HepG2 (cell line): ENCODE data around the gene SCNM1. TPM values are rescaled to one million over a fixed set of nuclear protein-coding genes. Genes with fewer than 3 reads are reported as not detected.

ENCODE experiments used
- ATAC-seq: fragments of 200-7000 bp; cut with Tn5 transposase; 3 replicates; pipeline ENCODE4 v1.9.1; 2020; ENCODE audit warnings: mild to moderate bottlenecking, moderate library complexity
- BruUV-seq: library from RNA; stranded (reverse); fragments of 400-500 nt; replicated peaks from 2 replicates; lab custom pipeline; 2021; lab: Mats Ljungman, UMichigan
- CTCF ChIA-PET: fragments of 300-600 bp; formaldehyde crosslinking; extraction: SDS; loops from one replicate; lab custom pipeline; 2021; ENCODE audit warnings: low total read pairs, inconsistent platforms, low intra/inter-chr PET ratio; lab: Yijun Ruan, JAX
- POLR2A ChIA-PET: fragments of 350-600 bp; sonication (Branson Sonifier 250); formaldehyde crosslinking; loops from one replicate; lab custom pipeline; 2020; ENCODE audit warnings: antibody characterized with exemption, inconsistent platforms; lab: Yijun Ruan, JAX
- DNase-seq: peaks from one replicate; pipeline ENCODE4 v3.0.0-alpha.2; 2015; ENCODE audit warnings: low spot score
- FAIRE-seq: peaks from 3 replicates; lab custom pipeline; 2011; peaks lifted over from hg19 to GRCh38; lab: Jason Lieb, UNC
- H2AFZ ChIP-seq: one replicate; pipeline ENCODE4 v1.6.1; 2011; ENCODE audit warnings: low read length, inconsistent platforms
- H3K27ac ChIP-seq: fragments of 300-600 bp; 3 replicates; pipeline ENCODE4 v1.8.0; 2011; ENCODE audit warnings: mixed run types, mild to moderate bottlenecking, mixed read lengths, low read length, inconsistent platforms; ENCODE audit not compliant: insufficient read depth; ENCODE audit errors: extremely low read length
- H3K27me3 ChIP-seq, 2 experiments: fragments of 200-600 bp in 1 of 2; 2 replicates in 1 of 2; 3 replicates in 1 of 2; pipeline versions ENCODE4 v1.6.0 to v1.8.0; 2011; ENCODE audit warnings: low read length in 2 of 2, mild to moderate bottlenecking in 2 of 2, moderate library complexity in 2 of 2, inconsistent platforms in 1 of 2; ENCODE audit not compliant: insufficient read depth in 2 of 2, control insufficient read depth in 1 of 2
- H3K36me3 ChIP-seq, 2 experiments: fragments of 200-600 bp in 1 of 2; replicated peaks in 1 of 2; 2 replicates in 1 of 2; 3 replicates in 1 of 2; pipeline versions ENCODE4 v1.5.1 to v1.8.0; 2011; ENCODE audit warnings: low read length in 2 of 2, inconsistent platforms in 1 of 2; ENCODE audit not compliant: insufficient read depth in 2 of 2, control insufficient read depth in 1 of 2
- H3K4me1 ChIP-seq: 2 replicates; pipeline ENCODE4 v1.5.1; 2012; ENCODE audit warnings: low read length, inconsistent platforms; ENCODE audit not compliant: insufficient read depth
- H3K4me2 ChIP-seq: 2 replicates; pipeline ENCODE4 v1.6.0; 2011; ENCODE audit warnings: low read depth, low read length, inconsistent platforms
- H3K4me3 ChIP-seq, 3 experiments: fragments of 200-600 bp in 1 of 3; sonication (generic), shearing (Covaris generic) in 1 of 3; replicated peaks in 1 of 3; 2 replicates each; pipeline ENCODE4 v1.5.1; 2011 to 2016; ENCODE audit warnings: low read length in 3 of 3, inconsistent platforms in 2 of 3, low read depth in 2 of 3, mild to moderate bottlenecking in 2 of 3, control low read depth in 1 of 3, mixed read lengths in 1 of 3; ENCODE audit not compliant: insufficient read depth in 1 of 3
- H3K79me2 ChIP-seq: one replicate; pipeline ENCODE4 v1.6.1; 2011; ENCODE audit warnings: low read length, inconsistent platforms; ENCODE audit not compliant: insufficient read depth
- H3K9ac ChIP-seq: 2 replicates; pipeline ENCODE4 v1.6.0; 2011; ENCODE audit warnings: mild to moderate bottlenecking, low read depth, low read length, inconsistent platforms; ENCODE audit not compliant: insufficient read depth
- H3K9me3 ChIP-seq: 2 replicates; pipeline ENCODE4 v1.5.1; 2012; ENCODE audit warnings: mild to moderate bottlenecking, low read length
- H4K20me1 ChIP-seq: 2 replicates; pipeline ENCODE4 v1.6.0; 2011; ENCODE audit warnings: inconsistent platforms, mild to moderate bottlenecking, low read length, moderate library complexity; ENCODE audit not compliant: insufficient read depth
- BORCS8-MEF2B ChIP-seq: sonication (generic); formaldehyde crosslinking; IDR thresholded peaks from 2 replicates; pipeline ENCODE4 v1.8.0; 2022; ENCODE audit warnings: mild to moderate bottlenecking, missing genetic modification reagents
- CEBPB ChIP-seq: IDR thresholded peaks from 2 replicates; pipeline ENCODE4 v1.6.1; 2011; ENCODE audit warnings: low read depth, low read length, improper control_type of control experiment, borderline replicate concordance
- CHD4 ChIP-seq: fragments of 200-600 bp; sonication (generic); IDR thresholded peaks from 2 replicates; pipeline ENCODE4 v1.7.0; 2017; ENCODE audit warnings: mild to moderate bottlenecking, low read length, borderline replicate concordance
- DMAP1 ChIP-seq: IDR thresholded peaks from 2 replicates; pipeline ENCODE4 v1.6.1; 2016
- ELF3 ChIP-seq: IDR thresholded peaks from 2 replicates; pipeline ENCODE4 v1.6.1; 2016; ENCODE audit warnings: missing genetic modification reagents, missing compliant biosample characterization
- FOSL2 ChIP-seq: sonication (generic); formaldehyde crosslinking; IDR thresholded peaks from 2 replicates; pipeline ENCODE4 v1.4.0; 2020; ENCODE audit warnings: missing genetic modification reagents
- GTF3A ChIP-seq: sonication (generic); formaldehyde crosslinking; conservative IDR thresholded peaks from 2 replicates; pipeline ENCODE4 v1.4.0; 2020; ENCODE audit warnings: mild to moderate bottlenecking, missing genetic modification reagents
- HIC2 ChIP-seq: sonication (generic); formaldehyde crosslinking; IDR thresholded peaks from 2 replicates; pipeline ENCODE4 v1.9.0; 2022; ENCODE audit warnings: low read depth, missing genetic modification reagents
- MTERF4 ChIP-seq: sonication (generic); formaldehyde crosslinking; IDR thresholded peaks from 2 replicates; pipeline ENCODE4 v1.8.0; 2023; ENCODE audit warnings: mild to moderate bottlenecking, missing genetic modification reagents
- RFX1 ChIP-seq: fragments of 450-650 bp; IDR thresholded peaks from 2 replicates; pipeline ENCODE4 v1.6.1; 2017
- ZHX1 ChIP-seq: sonication (generic); formaldehyde crosslinking; IDR thresholded peaks from 2 replicates; pipeline ENCODE4 v1.8.1; 2022; ENCODE audit warnings: low read depth, mild to moderate bottlenecking, missing genetic modification reagents
- ZNF607 ChIP-seq: sonication (generic); formaldehyde crosslinking; IDR thresholded peaks from 2 replicates; pipeline ENCODE4 v1.5.1; 2020; ENCODE audit warnings: missing genetic modification reagents, mild to moderate bottlenecking, borderline replicate concordance
- ZNF740 ChIP-seq: sonication (generic); formaldehyde crosslinking; IDR thresholded peaks from 2 replicates; pipeline ENCODE4 v1.4.0; 2020; ENCODE audit warnings: missing genetic modification reagents
- ZSCAN31 ChIP-seq: sonication (generic); formaldehyde crosslinking; IDR thresholded peaks from 2 replicates; pipeline ENCODE4 v1.5.0; 2020; ENCODE audit warnings: low read depth, mild to moderate bottlenecking, missing genetic modification reagents
- WGBS: methylation state at CpG from one replicate; pipeline ENCODE4 v1.1.6; 2017; ENCODE audit warnings: low lambda C conversion rate; 5-methylcytosine and 5-hydroxymethylcytosine counted together
- in situ Hi-C: cut with HindIII; loops from 2 replicates; pipeline ENCODE4 v1.10.0; 2017; ENCODE audit warnings: low pct_unique_long_range_greater_than_20kb; ENCODE audit not compliant: extremely low pct_ligation_motif_present
- intact Hi-C: fragments of 100-400 bp; cut with micrococcal nuclease; formaldehyde crosslinking; loops from one replicate; pipeline ENCODE4 v1.10.0; 2022; ENCODE audit not compliant: unreplicated experiment
- polyA plus RNA-seq, 8 experiments: library from polyadenylated mRNA; depleted of rRNA in 3 of 8; stranded (reverse) in 7 of 8; unstranded in 1 of 8; fragments of >200 nt; fragmentation: Illumina TruSeq in 4 of 8; extraction: Trizol in 4 of 8; gene quantifications; 2 replicates each; pipeline versions ENCODE4 v1.2.1 to v1.2.3, GENCODE V29; 2011 to 2016; ENCODE audit warnings: low read depth in 4 of 8, missing spikeins in 1 of 8, mixed read lengths in 1 of 8; ENCODE audit not compliant: insufficient read depth in 1 of 8
- total RNA-seq, 5 experiments: library from RNA; depleted of rRNA; stranded (reverse); fragments of >200 nt; fragmentation: Illumina TruSeq; extraction: Trizol; gene quantifications; 2 replicates each; pipeline ENCODE4 v1.2.3, GENCODE V29; 2016; ENCODE audit warnings: low read depth in 1 of 5

Gene SCNM1
- total and polyA plus RNA-seq, 2 of the 13 experiments (the other 11 are each of a cell fraction or from before 2014, with no cell fraction given), result 16.3 to 31.5 TPM

GRCh38 chr1:151198254-151199127 is 32.5 kb downstream of the SCNM1 start, which contains the start of gene PIP5K1A (continued):
- TF ChIP-seq ZNF607 (CRISPR knock-in tag), result 0 out of 2 replicates have a peak, but pooled peaks have one; percentile 65
- no peak for TF ChIP-seq HIC2 (CRISPR knock-in tag)
- TF ChIP-seq DMAP1 (CRISPR knock-in tag), result peak; percentile 53; the same call in 1 of the 2 replicates
- TF ChIP-seq ZSCAN31, result peak; percentile 48; the same call in 1 of the 2 replicates
- 0 out of 2 replicates have a peak, but pooled peaks have one; percentile 20 for TF ChIP-seq GTF3A (CRISPR knock-in tag)
- TF ChIP-seq BORCS8-MEF2B (CRISPR knock-in tag), result 0 out of 2 replicates have a peak, but pooled peaks have one; percentile 40

- intact Hi-C loops (loop anchor here (5.0 kb wide), 1 partner anchor 147 kb away; the partner anchor contains the start of gene RFX5), in situ Hi-C loops (no loop called here)
- no peak overlapping the region for H2AFZ ChIP-seq
- no peaks in the 10 kb centered on the region; a peak in 1 of 5 replicates for H3K27me3 ChIP-seq
- peak overlapping the region; percentile 89 for H3K9ac ChIP-seq
- H4K20me1 ChIP-seq, result peaks cover 22% of the 10 kb centered on the region
- H3K27ac ChIP-seq, result peak overlapping the region; percentile 93
- 11% methylated on average over 11 of the region's 11 CpGs for WGBS
- H3K9me3 ChIP-seq, result no peaks in the 10 kb centered on the region
- no TSS peak for BruUV-seq
- H3K4me1 ChIP-seq, result peaks cover 30% of the 10 kb centered on the region
- H3K4me3 ChIP-seq, result peak overlapping the region; percentile 87 to 95 (median 94)
- peaks cover 60% of the 10 kb centered on the region for H3K79me2 ChIP-seq
- H3K36me3 ChIP-seq, result peaks cover 3 to 14% of the 10 kb centered on the region in 2 experiments; a peak in 4 of 5 replicates
- ATAC-seq, result no peak
- no peak for FAIRE-seq
- CTCF ChIA-PET, result no interaction called here
- POLR2A ChIA-PET, result interaction anchor here (0.6 to 4.0 kb wide), 4 partner anchors 10 to 55 kb away, joined by 4 to 12 read pairs (median 6); partner anchors contain the start of genes PSMD4 and VPS72
- DNase-seq, result peak; percentile 31
- peak overlapping the region; percentile 87 for H3K4me2 ChIP-seq
- no peak for TF ChIP-seq RFX1
- 0 out of 2 replicates have a peak, but pooled peaks have one; percentile 22 for TF ChIP-seq ZNF740 (CRISPR knock-in tag)
- no peak for TF ChIP-seq ELF3 (CRISPR knock-in tag)
- no peak for TF ChIP-seq MTERF4 (CRISPR knock-in tag)
- TF ChIP-seq ZHX1, result no peak
- peak; percentile 73; the same call in 1 of the 2 replicates for TF ChIP-seq CEBPB
- 0 out of 2 replicates have a peak, but pooled peaks have one; percentile 5 for TF ChIP-seq FOSL2 (CRISPR knock-in tag)
- TF ChIP-seq CHD4, result no peak
Measured at GRCh38 chr1:151199873-151200581, 34.1 kb downstream of the SCNM1 start.
